Fibroblast of the aortic adventitia (primary cell): ENCODE data around the gene SH2D5. TPM values are rescaled to one million over a fixed set of nuclear protein-coding genes. Genes with fewer than 3 reads are reported as not detected.

Source experiments
- DNase-seq: peaks from one replicate; pipeline ENCODE4 v3.0.0-alpha.2; 2010; ENCODE audit warnings: low read depth
- H3K4me3 ChIP-seq: 2 replicates; pipeline ENCODE4 v1.5.1; 2011; ENCODE audit warnings: low read depth, mild to moderate bottlenecking, control low read depth, low read length, moderate library complexity
- total RNA-seq: library from RNA; depleted of rRNA; stranded (reverse); fragments of >200 nt; gene quantifications from 2 replicates; pipeline ENCODE4 v1.2.3, GENCODE V29; 2012; ENCODE audit warnings: low replicate concordance
- TF ChIP-seq, protein P1 (sequence below): IDR thresholded peaks from 2 replicates; pipeline ENCODE4 v1.5.1; 2011; ENCODE audit warnings: mild to moderate bottlenecking, low read length, control low read depth, inconsistent platforms; ENCODE audit not compliant: insufficient read depth

Gene SH2D5
- 1.6 and 3.2 TPM in 2 replicates for total RNA-seq

DNA sequence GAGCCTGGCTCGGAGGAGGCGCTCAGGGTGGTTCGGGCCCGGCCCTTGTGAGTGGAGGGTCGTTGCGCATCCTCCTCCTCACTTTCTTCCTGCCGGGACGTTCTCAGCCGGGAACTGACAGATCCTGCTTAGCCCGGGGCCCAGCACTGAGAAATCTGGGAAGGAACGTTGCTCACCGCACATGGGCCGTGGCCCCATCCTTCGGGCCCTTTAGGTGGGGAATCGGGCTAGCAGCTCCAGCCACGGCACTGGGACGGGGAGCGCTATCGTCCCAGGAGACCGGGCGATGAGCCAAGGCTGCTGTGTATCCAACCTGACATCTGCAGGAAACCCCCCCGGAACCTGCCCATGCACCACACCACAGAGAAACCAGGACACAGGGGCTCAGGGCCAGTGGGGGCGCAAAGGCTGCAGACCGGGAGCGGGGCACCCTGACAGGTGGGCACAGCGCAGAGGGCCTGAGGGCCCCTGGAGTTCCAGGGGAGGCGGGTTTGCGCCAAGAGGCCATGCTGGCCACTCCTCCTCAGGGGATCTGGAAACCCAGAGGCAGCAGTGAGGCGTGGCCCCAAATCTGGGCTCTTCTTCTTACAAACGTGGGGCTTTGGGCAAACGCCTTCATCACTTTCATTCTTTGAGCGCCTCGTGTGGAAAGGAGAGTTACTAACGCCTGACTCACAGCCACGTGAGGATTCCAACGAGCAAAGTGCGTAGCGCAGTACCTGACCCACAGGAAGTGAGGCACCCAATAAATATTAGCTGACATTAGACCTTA, at the start of gene SH2D5:
SH2D5 (minus strand) TSS at position 116 of the 772 bp plus-strand sequence. CDS start 4,659 bp downstream, outside the sequence.
- H3K4me3 ChIP-seq = peak within 1 kb of the TSS; percentile 70
- TF ChIP-seq, protein P1, sequence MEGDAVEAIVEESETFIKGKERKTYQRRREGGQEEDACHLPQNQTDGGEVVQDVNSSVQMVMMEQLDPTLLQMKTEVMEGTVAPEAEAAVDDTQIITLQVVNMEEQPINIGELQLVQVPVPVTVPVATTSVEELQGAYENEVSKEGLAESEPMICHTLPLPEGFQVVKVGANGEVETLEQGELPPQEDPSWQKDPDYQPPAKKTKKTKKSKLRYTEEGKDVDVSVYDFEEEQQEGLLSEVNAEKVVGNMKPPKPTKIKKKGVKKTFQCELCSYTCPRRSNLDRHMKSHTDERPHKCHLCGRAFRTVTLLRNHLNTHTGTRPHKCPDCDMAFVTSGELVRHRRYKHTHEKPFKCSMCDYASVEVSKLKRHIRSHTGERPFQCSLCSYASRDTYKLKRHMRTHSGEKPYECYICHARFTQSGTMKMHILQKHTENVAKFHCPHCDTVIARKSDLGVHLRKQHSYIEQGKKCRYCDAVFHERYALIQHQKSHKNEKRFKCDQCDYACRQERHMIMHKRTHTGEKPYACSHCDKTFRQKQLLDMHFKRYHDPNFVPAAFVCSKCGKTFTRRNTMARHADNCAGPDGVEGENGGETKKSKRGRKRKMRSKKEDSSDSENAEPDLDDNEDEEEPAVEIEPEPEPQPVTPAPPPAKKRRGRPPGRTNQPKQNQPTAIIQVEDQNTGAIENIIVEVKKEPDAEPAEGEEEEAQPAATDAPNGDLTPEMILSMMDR = peak; percentile 32
- peak; percentile 99 for DNase-seq

DNA sequence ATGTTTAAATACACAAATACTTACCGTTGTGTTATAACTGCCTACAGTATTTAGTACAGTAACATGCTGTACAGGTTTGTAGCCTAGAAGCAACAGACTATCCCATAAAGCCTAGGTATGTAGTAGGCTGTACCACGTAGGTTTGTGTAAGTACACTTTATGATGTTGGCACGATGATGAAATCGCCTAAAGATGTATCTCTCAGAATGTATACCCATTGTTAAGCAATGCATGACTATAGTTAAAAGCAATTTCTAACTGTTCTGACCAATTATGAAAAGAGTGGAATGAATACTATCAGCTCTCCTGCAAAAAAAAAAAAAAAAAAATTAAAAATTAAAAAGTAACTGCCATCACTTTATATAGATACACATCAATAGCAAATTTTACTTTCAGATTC, 43.2 kb upstream of the SH2D5 start:
- TF ChIP-seq, protein P1 = no peak
- DNase-seq = no peak
- no peak overlapping the region for H3K4me3 ChIP-seq

DNA sequence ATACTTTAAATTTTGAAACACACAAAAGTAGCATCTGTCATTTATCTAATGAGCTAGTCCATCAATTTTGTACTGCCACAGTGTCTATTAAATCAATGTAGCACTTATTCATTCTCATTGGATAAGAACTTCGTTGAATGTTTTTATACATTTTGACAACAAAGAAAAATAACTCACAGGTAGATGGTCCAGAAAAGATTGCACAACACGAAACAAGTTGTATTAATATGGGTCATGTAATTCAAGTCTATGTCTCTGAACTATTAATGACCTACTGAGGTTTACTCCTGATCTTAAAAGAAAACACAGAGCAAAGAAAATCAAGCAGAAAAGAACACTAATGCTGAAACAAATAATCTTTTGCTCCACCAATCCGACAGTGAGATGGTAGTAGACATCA, 39.3 kb upstream of the SH2D5 start:
- TF ChIP-seq, protein P1 = no peak
- H3K4me3 ChIP-seq = no peak overlapping the region

DNA sequence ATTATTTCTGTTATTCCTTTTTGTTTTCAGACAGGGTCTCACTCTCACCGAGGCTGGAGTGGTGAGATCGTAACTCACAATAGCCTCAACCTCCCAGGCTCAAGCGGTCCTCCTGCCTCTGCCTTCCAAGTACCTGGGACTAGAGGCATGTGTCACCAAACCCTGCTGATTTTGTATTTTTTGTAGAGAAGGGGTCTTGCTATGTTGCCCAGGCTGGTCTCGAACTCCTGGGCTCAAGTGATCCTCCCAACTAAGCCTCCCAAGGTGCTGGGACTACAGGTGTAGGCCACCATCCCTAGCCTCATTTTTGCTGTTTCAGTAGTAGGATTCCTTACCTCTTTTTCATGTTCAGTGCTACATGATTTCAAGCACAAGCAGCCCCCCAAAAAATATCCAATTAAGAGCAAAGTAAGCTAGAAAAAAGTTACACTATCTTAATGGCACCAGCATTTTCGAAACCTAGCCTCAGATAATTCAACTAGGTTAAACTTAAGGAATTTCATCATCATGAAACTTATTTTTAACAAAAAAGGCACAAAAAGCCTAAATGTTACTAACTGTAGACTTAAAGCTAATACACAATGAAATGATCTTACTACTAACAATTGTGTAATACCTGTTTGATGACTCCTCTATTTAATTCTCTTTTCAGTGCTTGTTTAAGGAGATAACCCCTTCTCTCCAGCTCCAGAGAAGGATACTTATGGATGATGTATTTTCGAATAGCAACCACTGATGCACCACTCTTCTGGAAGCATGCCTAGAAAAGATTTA, 38.0 kb upstream of the SH2D5 start:
- no peak for DNase-seq
- TF ChIP-seq, protein P1 = no peak
- H3K4me3 ChIP-seq = no peak overlapping the region

More for the DNA sequence above, 39.3 kb upstream of the SH2D5 start:
- no peak for DNase-seq

DNA sequence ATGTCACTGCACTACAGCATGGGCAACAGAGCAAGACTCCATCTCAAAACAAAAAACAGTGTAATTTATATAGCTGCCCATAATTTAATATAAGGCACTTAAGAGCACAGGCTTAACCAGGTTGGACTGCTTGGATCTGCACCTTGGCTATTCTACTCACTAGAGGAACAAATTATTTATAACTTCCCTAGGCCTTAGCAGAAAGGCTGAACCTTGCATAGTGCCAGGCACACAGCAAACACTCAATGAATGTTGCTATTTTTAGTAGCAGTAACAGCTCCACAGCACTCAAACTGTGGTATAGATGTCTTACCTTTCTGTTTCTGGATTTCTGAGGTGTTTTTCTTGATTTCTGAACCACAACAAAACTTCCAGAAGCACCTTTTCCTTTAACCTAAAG, 34.8 kb upstream of the SH2D5 start:
- no peak for DNase-seq
- no peak overlapping the region for H3K4me3 ChIP-seq
- TF ChIP-seq, protein P1 = no peak

DNA sequence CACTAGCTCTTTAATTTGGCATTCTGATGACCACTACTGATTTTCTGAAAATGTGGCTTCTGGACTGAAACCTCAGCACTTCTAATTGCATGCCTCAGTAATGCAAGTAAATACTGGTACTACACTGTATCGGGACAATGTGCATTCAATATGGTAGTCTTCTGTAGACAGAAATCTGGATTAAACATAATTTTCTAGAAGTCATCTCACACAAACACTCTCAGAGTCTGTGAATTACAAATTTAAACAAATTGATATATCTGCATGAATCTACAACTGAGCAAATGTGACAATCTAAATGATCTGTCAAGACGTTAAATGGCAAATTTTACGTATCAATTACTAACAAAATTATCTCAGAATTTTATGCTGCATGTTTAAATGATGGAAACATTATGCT, 30.9 kb upstream of the SH2D5 start:
- no peak for DNase-seq
- no peak overlapping the region for H3K4me3 ChIP-seq
- TF ChIP-seq, protein P1 = no peak
